ENCODE results near the gene FOS. TPM values are rescaled to one million over a fixed set of nuclear protein-coding genes. Genes with fewer than 3 reads are reported as not detected.
"Not testable (repeated sequence)": the region's sequence is repeated elsewhere in the genome, so short reads cannot be mapped to it uniquely, and the experiment has no call there.

Gene FOS
- total and polyA plus RNA-seq, 7 donors: 108 to 1,048 (median 374) TPM

GRCh38 chr14:75280831-75281653, 2.4 kb downstream of the FOS start:
- WGBS, 2 donors: 88 to 89% methylated on average over 17 of the region's 17 CpGs
- Histone ChIP-seq H3K4me1 (peaks cover 0 to 36% (median 29%) of the 10 kb centered on the region in 4 donors), H3K9me3 (no peaks in the 10 kb centered on the region), H3K36me3 (peaks cover 0 to 20% (median 8%) of the 10 kb centered on the region in 4 donors), H3K27ac (peak overlapping the region; percentile 99 to 100 (median 100)), H3K27me3 (no peaks in the 10 kb centered on the region), H3K4me3 (peak overlapping the region; percentile 57 to 83 (median 68))
- peak; percentile 79 for DNase-seq
- TF ChIP-seq EP300 (IDR thresholded peaks at IDR 0.05) (no peak), POLR2AphosphoS5 (IDR thresholded peaks at IDR 0.05) (peak; percentile 62 to 83 (median 79)), POLR2A (IDR thresholded peaks at IDR 0.05) (no peak)
- TF ChIP-seq, protein P1, sequence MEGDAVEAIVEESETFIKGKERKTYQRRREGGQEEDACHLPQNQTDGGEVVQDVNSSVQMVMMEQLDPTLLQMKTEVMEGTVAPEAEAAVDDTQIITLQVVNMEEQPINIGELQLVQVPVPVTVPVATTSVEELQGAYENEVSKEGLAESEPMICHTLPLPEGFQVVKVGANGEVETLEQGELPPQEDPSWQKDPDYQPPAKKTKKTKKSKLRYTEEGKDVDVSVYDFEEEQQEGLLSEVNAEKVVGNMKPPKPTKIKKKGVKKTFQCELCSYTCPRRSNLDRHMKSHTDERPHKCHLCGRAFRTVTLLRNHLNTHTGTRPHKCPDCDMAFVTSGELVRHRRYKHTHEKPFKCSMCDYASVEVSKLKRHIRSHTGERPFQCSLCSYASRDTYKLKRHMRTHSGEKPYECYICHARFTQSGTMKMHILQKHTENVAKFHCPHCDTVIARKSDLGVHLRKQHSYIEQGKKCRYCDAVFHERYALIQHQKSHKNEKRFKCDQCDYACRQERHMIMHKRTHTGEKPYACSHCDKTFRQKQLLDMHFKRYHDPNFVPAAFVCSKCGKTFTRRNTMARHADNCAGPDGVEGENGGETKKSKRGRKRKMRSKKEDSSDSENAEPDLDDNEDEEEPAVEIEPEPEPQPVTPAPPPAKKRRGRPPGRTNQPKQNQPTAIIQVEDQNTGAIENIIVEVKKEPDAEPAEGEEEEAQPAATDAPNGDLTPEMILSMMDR (IDR thresholded peaks at IDR 0.05): no peak
- intact Hi-C loops (cut with DNase I): no loop called here

- Histone ChIP-seq H3K27ac (peak overlapping the region; percentile 99 to 100 (median 100)), H3K27me3 (no peaks in the 10 kb centered on the region), H3K4me3 (peak overlapping the region in 3 of 4 donors; percentile 68 to 83 (median 69)), H3K4me1 (peaks cover 0 to 30% (median 24%) of the 10 kb centered on the region in 4 donors), H3K36me3 (peaks cover 0 to 20% (median 8%) of the 10 kb centered on the region in 4 donors), H3K9me3 (no peaks in the 10 kb centered on the region)
- intact Hi-C loops (cut with DNase I): no loop called here
- DNase-seq: no peak
- WGBS, 2 donors: 90 to 97% methylated on average over 1 of the region's 1 CpG
- peak in 1 of 2 donors; percentile 14 for TF ChIP-seq POLR2A (IDR thresholded peaks at IDR 0.05)
- no peak for TF ChIP-seq EP300 (IDR thresholded peaks at IDR 0.05)
Observed at GRCh38 chr14:75281654-75282019, 3.0 kb downstream of the FOS start.

DNA sequence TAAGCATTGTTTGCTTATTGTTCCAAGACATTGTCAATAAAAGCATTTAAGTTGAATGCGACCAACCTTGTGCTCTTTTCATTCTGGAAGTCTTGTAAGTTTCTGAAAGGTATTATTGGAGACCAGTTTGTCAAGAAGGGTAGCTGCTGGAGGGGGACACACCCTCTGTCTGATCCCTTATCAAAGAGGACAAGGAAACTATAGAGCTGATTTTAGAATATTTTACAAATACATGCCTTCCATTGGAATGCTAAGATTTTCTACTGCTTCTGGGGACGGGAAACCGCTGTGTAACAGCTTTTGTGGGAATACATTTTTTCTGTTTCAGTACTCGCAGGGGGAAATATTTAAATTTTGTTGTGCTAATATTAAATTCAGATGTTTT, 3.5 kb downstream of the FOS start:
- Histone ChIP-seq H3K27ac (peak overlapping the region in 3 of 4 donors; percentile 99 to 100 (median 100)), H3K27me3 (no peaks in the 10 kb centered on the region), H3K4me1 (peaks cover 0 to 29% (median 23%) of the 10 kb centered on the region in 4 donors), H3K9me3 (no peaks in the 10 kb centered on the region), H3K36me3 (peaks cover 0 to 20% (median 8%) of the 10 kb centered on the region in 4 donors), H3K4me3 (peak overlapping the region in 1 of 4 donors; percentile 69)
- intact Hi-C loops (cut with DNase I): no loop called here
- TF ChIP-seq POLR2A (IDR thresholded peaks at IDR 0.05): peak in 1 of 2 donors; percentile 7
- no peak for TF ChIP-seq EP300 (IDR thresholded peaks at IDR 0.05)
- peak; percentile 50 to 60 (median 54) for TF ChIP-seq POLR2AphosphoS5 (IDR thresholded peaks at IDR 0.05)
- TF ChIP-seq, protein P1 (IDR thresholded peaks at IDR 0.05): no peak
- WGBS, 2 donors: 81 to 92% methylated on average over 4 of the region's 4 CpGs
- DNase-seq: no peak

- Histone ChIP-seq H3K4me3 (peak overlapping the region in 1 of 4 donors; percentile 69), H3K36me3 (peaks cover 0 to 20% (median 8%) of the 10 kb centered on the region in 4 donors), H3K27ac (peak overlapping the region in 3 of 4 donors; percentile 33 to 100 (median 99)), H3K4me1 (peaks cover 0 to 29% (median 23%) of the 10 kb centered on the region in 4 donors)
- TF ChIP-seq POLR2AphosphoS5 (IDR thresholded peaks at IDR 0.05): peak in 3 of 4 donors; percentile 4 to 57 (median 22)
- 85 to 92% methylated on average over 18 of the region's 18 CpGs for WGBS, 2 donors
- H3K9me3 ChIP-seq; intact Hi-C loops (cut with DNase I); H3K27me3 ChIP-seq: not testable (repeated sequence)
- DNase-seq: peak; percentile 82
Observed at GRCh38 chr14:75282555-75283161, 4.0 kb downstream of the FOS start.

DNA sequence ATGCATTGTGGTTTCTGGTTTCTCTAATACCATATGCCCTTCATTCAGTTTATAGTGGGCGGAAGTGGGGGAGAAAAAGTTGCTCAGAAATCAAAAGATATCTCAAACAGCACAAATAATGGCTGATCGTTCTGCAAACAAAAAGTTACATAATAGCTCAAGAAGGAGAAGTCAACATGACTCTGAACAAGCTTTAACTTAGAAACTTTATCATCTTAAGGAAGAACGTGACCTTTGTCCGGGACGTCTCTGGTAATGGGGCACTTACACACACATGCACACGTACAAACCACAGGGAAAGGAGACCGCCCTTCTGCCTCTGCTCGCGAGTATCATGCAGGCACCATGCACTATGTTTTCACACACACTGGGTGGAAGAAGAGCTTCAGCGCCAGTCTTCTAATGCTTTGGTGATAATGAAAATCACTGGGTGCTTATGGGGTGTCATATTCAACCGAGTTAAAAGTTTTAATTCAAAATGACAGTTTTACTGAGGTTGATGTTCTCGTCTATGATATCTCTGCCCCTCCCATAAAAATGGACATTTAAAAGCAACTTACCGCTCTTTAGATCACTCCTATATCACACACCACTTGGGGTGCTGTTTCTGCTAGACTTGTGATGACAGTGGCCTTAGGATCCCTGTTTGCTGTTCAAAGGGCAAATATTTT, 4.7 kb downstream of the FOS start:
- no peak overlapping the region for H3K4me3 ChIP-seq
- peak overlapping the region in 3 of 4 donors; percentile 28 to 100 (median 33) for H3K27ac ChIP-seq
- no peaks in the 10 kb centered on the region for H3K9me3 ChIP-seq
- peak; percentile 82 for DNase-seq
- 12 to 51% methylated on average over 13 of the region's 13 CpGs for WGBS, 2 donors
- H3K27me3 ChIP-seq: no peaks in the 10 kb centered on the region
- peaks cover 0 to 29% (median 23%) of the 10 kb centered on the region in 4 donors for H3K4me1 ChIP-seq
- intact Hi-C loops (cut with DNase I): no loop called here
- peaks cover 0 to 20% (median 8%) of the 10 kb centered on the region in 4 donors for H3K36me3 ChIP-seq
- TF ChIP-seq POLR2AphosphoS5 (IDR thresholded peaks at IDR 0.05): peak; percentile 56 to 84 (median 72)
- TF ChIP-seq, protein P1 (IDR thresholded peaks at IDR 0.05): no peak
- no peak for TF ChIP-seq EP300 (IDR thresholded peaks at IDR 0.05)
- TF ChIP-seq POLR2A (IDR thresholded peaks at IDR 0.05): peak in 1 of 2 donors; percentile 26

All from sigmoid colon (tissue), 7 donors.